H1 (cell line): ENCODE data around the gene CREB3L1. TPM values are rescaled to one million over a fixed set of nuclear protein-coding genes. Genes with fewer than 3 reads are reported as not detected.

Experiments used
- CTCF ChIA-PET: fragments of 300-600 bp; sonication (Branson Sonifier 250); formaldehyde crosslinking; loops from one replicate; lab custom pipeline; 2021; ENCODE audit not compliant: partially characterized antibody; lab: Charles Lee
- POLR2A ChIA-PET: fragments of 300-600 bp; sonication (Branson Sonifier 250); formaldehyde crosslinking; loops from one replicate; lab custom pipeline; 2021; ENCODE audit warnings: inconsistent platforms; ENCODE audit not compliant: partially characterized antibody; lab: Charles Lee
- DNase-seq, 2 experiments: peaks; one replicate each; pipeline versions ENCODE4 v3.0.0 to v3.0.0-alpha.2; 2010 to 2022; ENCODE audit warnings: low spot score in 2 of 2, low read depth in 1 of 2, mixed read lengths in 1 of 2
- FAIRE-seq: peaks from 2 replicates; lab custom pipeline; 2011; peaks lifted over from hg19 to GRCh38; lab: Jason Lieb, UNC
- H2AFZ ChIP-seq: 2 replicates; pipeline ENCODE4 v1.8.1; 2012; ENCODE audit warnings: low read length, inconsistent platforms
- H2AK5ac ChIP-seq: 2 replicates; pipeline ENCODE4 v1.6.1; 2013; ENCODE audit warnings: low read depth, low read length
- H2BK120ac ChIP-seq: replicated peaks from 2 replicates; pipeline ENCODE3; 2013; ENCODE audit warnings: low read depth, low read length, inconsistent platforms
- H2BK12ac ChIP-seq: 2 replicates; pipeline ENCODE4 v1.6.1; 2013; ENCODE audit warnings: low read depth, low read length
- H2BK15ac ChIP-seq: 2 replicates; pipeline ENCODE4 v1.6.1; 2013; ENCODE audit warnings: low read length
- H2BK20ac ChIP-seq: 2 replicates; pipeline ENCODE4 v1.6.1; 2013; ENCODE audit warnings: low read length
- H2BK5ac ChIP-seq: 2 replicates; pipeline ENCODE4 v1.6.1; 2013; ENCODE audit warnings: low read depth, low read length
- H3K14ac ChIP-seq: 2 replicates; pipeline ENCODE4 v1.6.1; 2013; ENCODE audit warnings: inconsistent platforms; ENCODE audit not compliant: insufficient read length
- H3K18ac ChIP-seq: 2 replicates; pipeline ENCODE4 v1.6.1; 2013; ENCODE audit warnings: low read length; ENCODE audit errors: extremely low read depth
- H3K23ac ChIP-seq: 2 replicates; pipeline ENCODE4 v1.6.1; 2013; ENCODE audit warnings: inconsistent platforms; ENCODE audit not compliant: insufficient read length
- H3K23me2 ChIP-seq: 2 replicates; pipeline ENCODE4 v1.6.1; 2013; ENCODE audit warnings: low read depth, low read length
- H3K27ac ChIP-seq: 2 replicates; pipeline ENCODE4 v1.6.1; 2011; ENCODE audit warnings: low read depth, low read length, inconsistent platforms
- H3K27me3 ChIP-seq, 4 experiments: replicated peaks in 1 of 4; 1 replicate in 1 of 4; 2 replicates in 3 of 4; pipeline versions ENCODE4 v1.6.1 to v1.8.1; 2011 to 2013; ENCODE audit warnings: low read length in 3 of 4, mild to moderate bottlenecking in 3 of 4, inconsistent platforms in 2 of 4, mixed read lengths in 2 of 4, moderate library complexity in 1 of 4; ENCODE audit not compliant: control insufficient read depth in 3 of 4, insufficient read depth in 3 of 4; ENCODE audit errors: extremely low read depth in 1 of 4
- H3K36me3 ChIP-seq, 4 experiments: 2 replicates each; pipeline versions ENCODE4 v1.6.1 to v1.8.1; 2011 to 2013; ENCODE audit warnings: mild to moderate bottlenecking in 4 of 4, low read length in 3 of 4, moderate library complexity in 2 of 4, control low read depth in 1 of 4, inconsistent platforms in 1 of 4; ENCODE audit not compliant: insufficient read depth in 4 of 4, control insufficient read depth in 2 of 4
- H3K4ac ChIP-seq: replicated peaks from 2 replicates; pipeline ENCODE3; 2013; ENCODE audit warnings: low read length, low read depth, mixed read lengths, inconsistent platforms; ENCODE audit not compliant: insufficient read length
- H3K4me1 ChIP-seq, 4 experiments: replicated peaks in 1 of 4; 1 replicate in 1 of 4; 2 replicates in 3 of 4; pipeline versions ENCODE4 v1.6.1 to v1.8.1; 2011 to 2013; ENCODE audit warnings: low read length in 3 of 4, inconsistent platforms in 2 of 4, mixed read lengths in 1 of 4; ENCODE audit not compliant: insufficient read depth in 4 of 4, control insufficient read depth in 3 of 4
- H3K4me2 ChIP-seq, 2 experiments: 2 replicates each; pipeline versions ENCODE4 v1.6.1 to v1.8.1; 2011 to 2013; ENCODE audit warnings: low read depth in 2 of 2, low read length in 2 of 2, control low read depth in 1 of 2, inconsistent platforms in 1 of 2, mild to moderate bottlenecking in 1 of 2; ENCODE audit not compliant: insufficient read depth in 1 of 2
- H3K4me3 ChIP-seq, 4 experiments: fragments of 200-600, 300-600 bp in 1 of 4; sonication (generic), shearing (Covaris generic), sonication (Bioruptor Twin) in 1 of 4; 2 replicates each; pipeline versions ENCODE4 v1.5.1 to v1.8.1; 2011 to 2016; ENCODE audit warnings: low read length in 4 of 4, low read depth in 3 of 4, control low read depth in 2 of 4, inconsistent platforms in 2 of 4, mild to moderate bottlenecking in 2 of 4, mixed read lengths in 1 of 4, moderate library complexity in 1 of 4; ENCODE audit not compliant: insufficient read depth in 2 of 4; ENCODE audit errors: extremely low read depth in 1 of 4
- H3K56ac ChIP-seq: replicated peaks from 2 replicates; pipeline ENCODE3; 2013; ENCODE audit warnings: low read depth, mild to moderate bottlenecking, mixed read lengths, low read length, inconsistent platforms; ENCODE audit not compliant: insufficient read length
- H3K79me1 ChIP-seq: 2 replicates; pipeline ENCODE4 v1.6.1; 2013; ENCODE audit warnings: low read depth, low read length, control low read depth
- H3K79me2 ChIP-seq, 2 experiments: 2 replicates each; pipeline versions ENCODE4 v1.6.1 to v1.8.1; 2012 to 2013; ENCODE audit warnings: low read length in 2 of 2, mild to moderate bottlenecking in 2 of 2, inconsistent platforms in 1 of 2; ENCODE audit not compliant: insufficient read depth in 2 of 2, control insufficient read depth in 1 of 2
- H3K9ac ChIP-seq, 4 experiments: replicated peaks in 1 of 4; 1 replicate in 1 of 4; 2 replicates in 3 of 4; pipeline versions ENCODE4 v1.6.1 to v1.8.1; 2011 to 2013; ENCODE audit warnings: low read depth in 3 of 4, low read length in 3 of 4, control low read depth in 2 of 4, mild to moderate bottlenecking in 2 of 4, moderate library complexity in 2 of 4, inconsistent platforms in 1 of 4; ENCODE audit errors: extremely low read depth in 1 of 4
- H3K9me3 ChIP-seq, 2 experiments: 2 replicates each; pipeline versions ENCODE4 v1.6.1 to v1.8.1; 2012 to 2013; ENCODE audit warnings: mild to moderate bottlenecking in 2 of 2, moderate library complexity in 2 of 2, control low read depth in 1 of 2, inconsistent platforms in 1 of 2, low read depth in 1 of 2, low read length in 1 of 2, mixed read lengths in 1 of 2; ENCODE audit not compliant: insufficient read depth in 2 of 2
- H4K20me1 ChIP-seq, 2 experiments: replicated peaks in 1 of 2; 2 replicates each; pipeline versions ENCODE3 to v1.8.1; 2011 to 2013; ENCODE audit warnings: inconsistent platforms in 2 of 2, low read length in 2 of 2, mild to moderate bottlenecking in 1 of 2; ENCODE audit not compliant: insufficient read depth in 2 of 2, control insufficient read depth in 1 of 2
- H4K5ac ChIP-seq: 2 replicates; pipeline ENCODE4 v1.6.1; 2013; ENCODE audit warnings: low read length, low read depth, mixed read lengths, inconsistent platforms; ENCODE audit not compliant: insufficient read length
- H4K8ac ChIP-seq: 2 replicates; pipeline ENCODE4 v1.8.0; 2013; ENCODE audit warnings: mild to moderate bottlenecking, moderate library complexity, low read length, inconsistent platforms; ENCODE audit not compliant: insufficient read depth; ENCODE audit errors: extremely low read depth
- H4K91ac ChIP-seq: replicated peaks from 2 replicates; pipeline ENCODE3; 2013; ENCODE audit warnings: low read length, mixed read lengths, inconsistent platforms; ENCODE audit not compliant: insufficient read length
- CTCF ChIP-seq, 3 experiments: IDR thresholded peaks; 1 replicate in 2 of 3; 2 replicates in 1 of 3; pipeline versions ENCODE4 v1.5.1 to v1.6.1; 2011; ENCODE audit warnings: low read length in 3 of 3, mild to moderate bottlenecking in 3 of 3, inconsistent platforms in 2 of 3, low read depth in 1 of 3, moderate library complexity in 1 of 3; ENCODE audit not compliant: insufficient read depth in 1 of 3; ENCODE audit errors: control extremely low read depth in 1 of 3
- GTF2F1 ChIP-seq: IDR thresholded peaks from 2 replicates; pipeline ENCODE4 v1.6.1; 2012; ENCODE audit warnings: low read depth, low read length, improper control_type of control experiment, borderline replicate concordance
- MAX ChIP-seq: IDR thresholded peaks from 2 replicates; pipeline ENCODE4 v1.6.1; 2012; ENCODE audit warnings: inconsistent platforms
- POLR2A ChIP-seq, 2 experiments: IDR thresholded peaks; 1 replicate in 1 of 2; 2 replicates in 1 of 2; pipeline ENCODE4 v1.6.1; 2011; ENCODE audit warnings: low read depth in 2 of 2, low read length in 2 of 2, mild to moderate bottlenecking in 2 of 2; ENCODE audit errors: control extremely low read depth in 1 of 2
- POLR2AphosphoS5 ChIP-seq: IDR thresholded peaks from 2 replicates; pipeline ENCODE4 v1.6.1; 2011; ENCODE audit warnings: low read depth, low read length
- RAD21 ChIP-seq, 2 experiments: IDR thresholded peaks in 1 of 2; conservative IDR thresholded peaks in 1 of 2; 2 replicates each; pipeline ENCODE4 v1.6.1; 2011; ENCODE audit warnings: low read depth in 2 of 2, low read length in 2 of 2, improper control_type of control experiment in 1 of 2, inconsistent platforms in 1 of 2, mild to moderate bottlenecking in 1 of 2, moderate library complexity in 1 of 2
- TEAD4 ChIP-seq: IDR thresholded peaks from 2 replicates; pipeline ENCODE4 v1.6.1; 2012; ENCODE audit warnings: low read depth, low read length, inconsistent platforms, mixed read lengths
- WGBS, 2 experiments: shearing (Covaris generic) in 1 of 2; methylation state at CpG; one replicate each; pipeline versions ENCODE4 v1.1.6 to v1.1.7; 2013 to 2015; ENCODE audit warnings: low lambda C conversion rate in 2 of 2, mixed read lengths in 2 of 2, inconsistent platforms in 1 of 2, low coverage in 1 of 2, missing lambda C conversion rate in 1 of 2; ENCODE audit not compliant: insufficient replicate concordance in 2 of 2, insufficient coverage in 1 of 2, insufficient read length in 1 of 2; ENCODE audit errors: extremely low coverage in 1 of 2, missing lambda C conversion rate in 1 of 2; 5-methylcytosine and 5-hydroxymethylcytosine counted together
- polyA plus RNA-seq, 7 experiments: library from polyadenylated mRNA; depleted of rRNA in 3 of 7; stranded (reverse) in 5 of 7; unstranded in 2 of 7; fragments of >200 nt in 5 of 7; fragments of 200-250 nt in 2 of 7; gene quantifications; 1 replicate in 5 of 7; 2 replicates in 1 of 7; 4 replicates in 1 of 7; pipeline versions ENCODE4 v1.2.1 to v1.2.3, GENCODE V29; 2011 to 2013; ENCODE audit warnings: missing spikeins in 2 of 7, mixed read lengths in 2 of 7
- total RNA-seq: library from RNA; stranded (reverse); fragmentation: NEBNext Ultra II Directional; extraction: Animal tissue kit (Norgen Biotek cat#: 25700); gene quantifications from 2 replicates; pipeline ENCODE4 v1.2.1, GENCODE V29; 2021

The CREB3L1 gene
- total and polyA plus RNA-seq, 2 of the 8 experiments (the other 6 are each of a cell fraction or from before 2014, with no cell fraction given) = 4.1 to 12.7 TPM

GRCh38 chr11:46369458-46370152 lies 92.1 kb downstream of the CREB3L1 start:
- Histone ChIP-seq H3K27me3 (no peaks in the 10 kb centered on the region), H3K23me2 (no peaks in the 10 kb centered on the region), H3K36me3 (peaks cover 2 to 23% (median 7%) of the 10 kb centered on the region in 4 experiments; a peak in 6 of 8 replicates), H4K91ac (no peak overlapping the region), H3K79me1 (peaks cover 2% of the 10 kb centered on the region), H3K4ac (no peak overlapping the region), H3K18ac (0 out of 2 replicates have a peak overlapping the region, but pooled peaks have one; percentile 22), H4K20me1 (peaks cover 1 to 20% of the 10 kb centered on the region in 2 experiments), H3K27ac (0 out of 2 replicates have a peak overlapping the region, but pooled peaks have one; percentile 1), H2AK5ac (no peak overlapping the region), H2BK12ac (0 out of 2 replicates have a peak overlapping the region, but pooled peaks have one; percentile 76), H3K23ac (no peak overlapping the region), H2BK20ac (no peak overlapping the region), H4K5ac (no peak overlapping the region), H3K79me2 (peaks cover 0 to 10% of the 10 kb centered on the region in 2 experiments; a peak in 1 of 4 replicates), H2BK5ac (0 out of 2 replicates have a peak overlapping the region, but pooled peaks have one; percentile 73), H3K4me2 (no peak overlapping the region), H2BK120ac (no peak overlapping the region), H2BK15ac (peak overlapping the region; percentile 54; the same call in 1 of the 2 replicates), H3K4me3 (no peak overlapping the region), H3K9me3 (no peaks in the 10 kb centered on the region), H3K56ac (no peak overlapping the region), H3K14ac (no peak overlapping the region), H2AFZ (no peak overlapping the region), H3K4me1 (peaks cover 0 to 13% (median 4%) of the 10 kb centered on the region in 4 experiments; a peak in 5 of 7 replicates), H4K8ac (no peak overlapping the region; the same call in 1 of the 2 replicates), H3K9ac (no peak overlapping the region)
- WGBS, 2 experiments = 78% methylated on average over 25 of the region's 25 CpGs; no CpG with 5 or more reads in 1 of the 2 experiments
- peak in 1 of 2 experiments; percentile 86 for DNase-seq
- ChIA-PET POLR2A (interaction anchor here (1.0 to 1.7 kb wide), 4 partner anchors 9 to 41 kb away, joined by 3 to 4 read pairs (median 4); partner anchors contain the start of gene MDK), CTCF (interaction anchor here (0.6 to 44.5 kb wide), 10 partner anchors 8 to 509 kb away, joined by 3 to 1004 read pairs (median 3); partner anchors contain the start of gene DGKZ)
- FAIRE-seq = peak; percentile 81
- TF ChIP-seq POLR2A (IDR thresholded peaks at IDR 0.05; ENCODE audit: control extremely low read depth in 1 of 2, low read depth in 2 of 2, low read length in 2 of 2) (no peak), TEAD4 (peak; percentile 84), RAD21 (IDR thresholded peaks at IDR 0.05 in 1 of 2, conservative IDR thresholded peaks at IDR 0.05 in 1 of 2; ENCODE audit: low read depth in 2 of 2, low read length in 2 of 2) (peak; percentile 52 to 68), MAX (peak; percentile 60; the same call in 1 of the 2 replicates), POLR2AphosphoS5 (0 out of 2 replicates have a peak, but pooled peaks have one; percentile 13), CTCF (IDR thresholded peaks at IDR 0.05; ENCODE audit: control extremely low read depth in 1 of 3, insufficient read depth in 1 of 3, low read depth in 1 of 3, low read length in 3 of 3) (peak in 2 of 3 experiments; percentile 85 to 99; a peak in 3 of 4 replicates), GTF2F1 (no peak)
